GM19328 (cell line): ENCODE results near the gene WDR93.

Experiments
- ATAC-seq: cut with Tn5 transposase; IDR thresholded peaks from one replicate; pipeline ENCODE4 v1.9.1; 2021; ENCODE audit warnings: mild to moderate bottlenecking, moderate library complexity; ENCODE audit not compliant: unreplicated experiment

WDR93 gene

GRCh38 chr15:89662893-89663626, 27.6 kb upstream of the WDR93 start:
- ATAC-seq = no peak

- no peak for ATAC-seq
Observed at GRCh38 chr15:89664441-89665350, 25.9 kb upstream of the WDR93 start.

- no peak for ATAC-seq
Observed at GRCh38 chr15:89665449-89666181, 25.0 kb upstream of the WDR93 start.

GRCh38 chr15:89666184-89666857, 24.3 kb upstream of the WDR93 start:
- no peak for ATAC-seq

GRCh38 chr15:89666858-89667705, 23.5 kb upstream of the WDR93 start:
- ATAC-seq = no peak

GRCh38 chr15:89667706-89667960, 23.0 kb upstream of the WDR93 start:
- no peak for ATAC-seq

GRCh38 chr15:89668171-89668570, 22.4 kb upstream of the WDR93 start:
- ATAC-seq = no peak

- no peak for ATAC-seq
Observed at GRCh38 chr15:89669309-89669865, 21.2 kb upstream of the WDR93 start.

GRCh38 chr15:89669941-89670340, 20.7 kb upstream of the WDR93 start:
- ATAC-seq = no peak

- ATAC-seq = no peak
Observed at GRCh38 chr15:89670971-89671560, 19.5 kb upstream of the WDR93 start.

GRCh38 chr15:89671687-89672086, 18.9 kb upstream of the WDR93 start:
- ATAC-seq = no peak

- no peak for ATAC-seq
Observed at GRCh38 chr15:89672221-89673164, 18.1 kb upstream of the WDR93 start.

- no peak for ATAC-seq
Observed at GRCh38 chr15:89673165-89673512, 17.5 kb upstream of the WDR93 start.

- ATAC-seq = no peak
Observed at GRCh38 chr15:89674526-89674925, 16.1 kb upstream of the WDR93 start.

GRCh38 chr15:89675606-89676005, 15.0 kb upstream of the WDR93 start:
- ATAC-seq = no peak

GRCh38 chr15:89677381-89677780, 13.2 kb upstream of the WDR93 start:
- no peak for ATAC-seq

- no peak for ATAC-seq
Observed at GRCh38 chr15:89679212-89679611, 11.4 kb upstream of the WDR93 start, which contains the start of gene PLIN1. TSS of gene PLIN1 (minus strand) at chr15:89679367. CDS start at chr15:89677489, 1,878 bp downstream.

- no peak for ATAC-seq
Observed at GRCh38 chr15:89680282-89680873, 10.2 kb upstream of the WDR93 start.
